Endothelial cell of umbilical vein (primary cell): Measurements from ENCODE around the gene MAP3K10. TPM values are rescaled to one million over a fixed set of nuclear protein-coding genes. Genes with fewer than 3 reads are reported as not detected.

Experiments
- BruUV-seq: library from RNA; stranded (reverse); fragments of 400-500 nt; replicated peaks from 2 replicates; lab custom pipeline; 2021; lab: Mats Ljungman, UMichigan
- CTCF ChIA-PET: fragments of 300-600, 350-600 bp; sonication (Branson Sonifier 250); formaldehyde crosslinking; loops from one replicate; lab custom pipeline; 2021; ENCODE audit warnings: antibody characterized with exemption, inconsistent platforms; lab: Charles Lee
- POLR2A ChIA-PET: fragments of 300-600, 350-600 bp; sonication (Branson Sonifier 250); formaldehyde crosslinking; loops from one replicate; lab custom pipeline; 2021; ENCODE audit warnings: antibody characterized with exemption, inconsistent platforms; lab: Charles Lee
- DNase-seq: peaks from one replicate; pipeline ENCODE4 v3.0.0-alpha.2; 2011; ENCODE audit warnings: low read depth, low spot score
- FAIRE-seq: peaks from 2 replicates; lab custom pipeline; 2011; peaks lifted over from hg19 to GRCh38; lab: Jason Lieb, UNC
- H2AFZ ChIP-seq: 2 replicates; pipeline ENCODE4 v1.6.0; 2012; ENCODE audit warnings: low read depth, low read length, control low read depth, inconsistent platforms
- H3K27ac ChIP-seq: 2 replicates; pipeline ENCODE4 v1.5.1; 2011; ENCODE audit warnings: low read depth, mild to moderate bottlenecking, control low read depth, low read length, moderate library complexity; ENCODE audit not compliant: insufficient read depth
- H3K27me3 ChIP-seq, 2 experiments: 2 replicates each; pipeline versions ENCODE4 v1.6.0 to v1.6.1; 2011; ENCODE audit warnings: low read length in 2 of 2, mixed read lengths in 1 of 2; ENCODE audit not compliant: control insufficient read depth in 2 of 2, insufficient read depth in 2 of 2
- H3K36me3 ChIP-seq, 2 experiments: 2 replicates in 1 of 2; 3 replicates in 1 of 2; pipeline ENCODE4 v1.5.1; 2011; ENCODE audit warnings: low read length in 2 of 2, mild to moderate bottlenecking in 1 of 2, moderate library complexity in 1 of 2; ENCODE audit not compliant: control insufficient read depth in 2 of 2, insufficient read depth in 2 of 2; ENCODE audit errors: extremely low read depth in 1 of 2
- H3K4me1 ChIP-seq: 3 replicates; pipeline ENCODE4 v1.5.1; 2011; ENCODE audit warnings: mild to moderate bottlenecking, low read length; ENCODE audit not compliant: control insufficient read depth, insufficient read depth; ENCODE audit errors: extremely low read depth
- H3K4me2 ChIP-seq: 2 replicates; pipeline ENCODE4 v1.6.1; 2011; ENCODE audit warnings: low read length, control low read depth, mixed read lengths; ENCODE audit not compliant: insufficient read depth
- H3K4me3 ChIP-seq, 3 experiments: fragments of 200-600 bp in 1 of 3; sonication (generic), shearing (Covaris generic) in 1 of 3; replicated peaks in 1 of 3; 2 replicates each; pipeline ENCODE4 v1.5.1; 2011 to 2016; ENCODE audit warnings: control low read depth in 3 of 3, low read length in 3 of 3, mild to moderate bottlenecking in 2 of 3, inconsistent platforms in 1 of 3, low read depth in 1 of 3, moderate library complexity in 1 of 3; ENCODE audit not compliant: insufficient read depth in 1 of 3
- H3K79me2 ChIP-seq: 2 replicates; pipeline ENCODE4 v1.6.0; 2012; ENCODE audit warnings: low read length, inconsistent platforms; ENCODE audit not compliant: control insufficient read depth, insufficient read depth
- H3K9ac ChIP-seq: replicated peaks from 2 replicates; pipeline ENCODE3; 2011; ENCODE audit warnings: low read length, control low read depth; ENCODE audit not compliant: insufficient read depth; ENCODE audit errors: extremely low read depth
- H3K9me1 ChIP-seq: replicated peaks from 3 replicates; pipeline ENCODE4 v1.6.0; 2011; ENCODE audit warnings: mild to moderate bottlenecking, low read length; ENCODE audit not compliant: control insufficient read depth, insufficient read depth; ENCODE audit errors: extremely low read depth
- H3K9me3 ChIP-seq: replicated peaks from 2 replicates; pipeline ENCODE4 v1.5.1; 2012; ENCODE audit warnings: low read length, inconsistent platforms; ENCODE audit not compliant: control insufficient read depth, insufficient read depth
- H4K20me1 ChIP-seq: replicated peaks from 2 replicates; pipeline ENCODE3; 2011; ENCODE audit warnings: mild to moderate bottlenecking, low read length; ENCODE audit not compliant: control insufficient read depth, insufficient read depth; ENCODE audit errors: extremely low read depth
- EZH2 ChIP-seq: IDR thresholded peaks from 2 replicates; pipeline ENCODE4 v1.6.1; 2012; ENCODE audit warnings: borderline replicate concordance, low read depth, mild to moderate bottlenecking, moderate library complexity, low read length, inconsistent platforms; ENCODE audit not compliant: severe bottlenecking
- FOS ChIP-seq: IDR thresholded peaks from 2 replicates; pipeline ENCODE4 v1.6.1; 2011; ENCODE audit warnings: mild to moderate bottlenecking, low read length, moderate library complexity, borderline replicate concordance; ENCODE audit not compliant: insufficient read depth
- GATA2 ChIP-seq: IDR thresholded peaks from 2 replicates; pipeline ENCODE4 v1.7.0; 2011; ENCODE audit warnings: low read depth, mild to moderate bottlenecking, moderate library complexity, mixed read lengths, low read length; ENCODE audit not compliant: insufficient read length, insufficient read depth
- JUN ChIP-seq: IDR thresholded peaks from 2 replicates; pipeline ENCODE4 v1.6.1; 2011; ENCODE audit warnings: borderline replicate concordance, low read depth; ENCODE audit not compliant: insufficient read length, insufficient read depth
- MYC ChIP-seq: IDR thresholded peaks from one replicate; pipeline ENCODE4 v1.6.1; 2011; ENCODE audit warnings: mild to moderate bottlenecking, low read depth, low read length
- POLR2A ChIP-seq: IDR thresholded peaks from 2 replicates; pipeline ENCODE4 v1.6.1; 2012; ENCODE audit warnings: low read depth, mild to moderate bottlenecking, control low read depth, low read length
- POLR2AphosphoS5 ChIP-seq: IDR thresholded peaks from 2 replicates; pipeline ENCODE4 v1.6.1; 2012; ENCODE audit warnings: low read depth, mild to moderate bottlenecking, control low read depth, low read length, moderate library complexity; ENCODE audit not compliant: insufficient read depth
- dilution Hi-C: fragments of 300-500 bp; cut with MboI; formaldehyde crosslinking; loops from one replicate; pipeline ENCODE4 v1.15.0; 2019; ENCODE audit warnings: low sequenced_read_pairs; ENCODE audit not compliant: extremely low pct_ligation_motif_present
- intact Hi-C: fragments of 100-400 bp; cut with micrococcal nuclease; formaldehyde crosslinking; loops from one replicate; pipeline ENCODE4 v1.10.0; 2022
- polyA plus RNA-seq, 4 experiments: library from polyadenylated mRNA; depleted of rRNA in 3 of 4; stranded (reverse) in 3 of 4; unstranded in 1 of 4; fragments of >200 nt; gene quantifications; 2 replicates each; pipeline versions ENCODE4 v1.2.1 to v1.2.3, GENCODE V29; 2011 to 2012; ENCODE audit warnings: missing spikeins in 1 of 4
- total RNA-seq: library from RNA; stranded (reverse); gene quantifications from 2 replicates; pipeline ENCODE4 v1.2.3, GENCODE V29; 2021
- TF ChIP-seq, protein P1 (sequence below), 2 donors: IDR thresholded peaks; 1 replicate in 1 of 2; 2 replicates in 1 of 2; pipeline ENCODE4 v1.5.1; 2011; ENCODE audit warnings: low read length in 2 of 2, mild to moderate bottlenecking in 2 of 2, moderate library complexity in 2 of 2, control low read depth in 1 of 2, inconsistent platforms in 1 of 2, low read depth in 1 of 2; ENCODE audit not compliant: insufficient read depth in 1 of 2; ENCODE audit errors: extremely low read depth in 1 of 2
- TF ChIP-seq, protein P2 (sequence below): IDR thresholded peaks from 2 replicates; pipeline ENCODE4 v1.6.1; 2011; ENCODE audit not compliant: insufficient read depth, insufficient read length

The MAP3K10 gene
- total and polyA plus RNA-seq, 2 donors (not counting 3 experiments of a cell fraction or from before 2014, with no cell fraction given), result 6.3 to 19.4 TPM

- no peak overlapping the region for H3K4me2 ChIP-seq
- peaks cover 0 to 25% of the 10 kb centered on the region in 2 experiments for H3K36me3 ChIP-seq
- H2AFZ ChIP-seq, result no peak overlapping the region
- TF ChIP-seq POLR2AphosphoS5 (no peak), JUN (no peak), MYC (no peak), GATA2 (no peak), FOS (no peak), EZH2 (no peak), POLR2A (no peak)
- TF ChIP-seq, protein P1, sequence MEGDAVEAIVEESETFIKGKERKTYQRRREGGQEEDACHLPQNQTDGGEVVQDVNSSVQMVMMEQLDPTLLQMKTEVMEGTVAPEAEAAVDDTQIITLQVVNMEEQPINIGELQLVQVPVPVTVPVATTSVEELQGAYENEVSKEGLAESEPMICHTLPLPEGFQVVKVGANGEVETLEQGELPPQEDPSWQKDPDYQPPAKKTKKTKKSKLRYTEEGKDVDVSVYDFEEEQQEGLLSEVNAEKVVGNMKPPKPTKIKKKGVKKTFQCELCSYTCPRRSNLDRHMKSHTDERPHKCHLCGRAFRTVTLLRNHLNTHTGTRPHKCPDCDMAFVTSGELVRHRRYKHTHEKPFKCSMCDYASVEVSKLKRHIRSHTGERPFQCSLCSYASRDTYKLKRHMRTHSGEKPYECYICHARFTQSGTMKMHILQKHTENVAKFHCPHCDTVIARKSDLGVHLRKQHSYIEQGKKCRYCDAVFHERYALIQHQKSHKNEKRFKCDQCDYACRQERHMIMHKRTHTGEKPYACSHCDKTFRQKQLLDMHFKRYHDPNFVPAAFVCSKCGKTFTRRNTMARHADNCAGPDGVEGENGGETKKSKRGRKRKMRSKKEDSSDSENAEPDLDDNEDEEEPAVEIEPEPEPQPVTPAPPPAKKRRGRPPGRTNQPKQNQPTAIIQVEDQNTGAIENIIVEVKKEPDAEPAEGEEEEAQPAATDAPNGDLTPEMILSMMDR (IDR thresholded peaks at IDR 0.05; ENCODE audit: extremely low read depth in 1 of 2, insufficient read depth in 1 of 2, low read depth in 1 of 2, low read length in 2 of 2), result no peak
- TF ChIP-seq, protein P2, sequence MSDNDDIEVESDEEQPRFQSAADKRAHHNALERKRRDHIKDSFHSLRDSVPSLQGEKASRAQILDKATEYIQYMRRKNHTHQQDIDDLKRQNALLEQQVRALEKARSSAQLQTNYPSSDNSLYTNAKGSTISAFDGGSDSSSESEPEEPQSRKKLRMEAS, result no peak
- no peaks in the 10 kb centered on the region for H3K9me1 ChIP-seq
- dilution Hi-C loops, result no loop called here
- no peak overlapping the region for H3K4me3 ChIP-seq
- no peaks in the 10 kb centered on the region for H3K79me2 ChIP-seq
- no peaks in the 10 kb centered on the region for H3K9me3 ChIP-seq
- no peak overlapping the region for H3K27ac ChIP-seq
- H3K27me3 ChIP-seq, result peaks cover 0 to 1% of the 10 kb centered on the region in 2 experiments
- DNase-seq (no peak), FAIRE-seq (no peak)
- H3K9ac ChIP-seq, result no peak overlapping the region
- H3K4me1 ChIP-seq, result peaks cover 23% of the 10 kb centered on the region
- ChIA-PET POLR2A (no interaction called here), CTCF (no interaction called here)
- H4K20me1 ChIP-seq, result no peaks in the 10 kb centered on the region
- BruUV-seq, result no TSS peak
- intact Hi-C loops, result no loop called here
These were observed 42.7 kb downstream of the MAP3K10 start for GRCh38 chr19:40233811-40234389.
